GM12875 (cell line): Measurements from ENCODE around the gene C12orf75.

Experiments used
- H3K4me3 ChIP-seq: one replicate; pipeline ENCODE4 v1.5.1; 2011; ENCODE audit warnings: low read depth, low read length, control low read depth
- CTCF ChIP-seq: IDR thresholded peaks from 2 replicates; pipeline ENCODE4 v1.5.1; 2011; ENCODE audit warnings: low read depth, mild to moderate bottlenecking, control low read depth, inconsistent platforms, low read length, moderate library complexity, borderline replicate concordance; ENCODE audit not compliant: insufficient read depth

Gene C12orf75

GRCh38 chr12:105332925-105333324 lies 2.4 kb downstream of the C12orf75 start:
- H3K4me3 ChIP-seq: no peak overlapping the region
- no peak for TF ChIP-seq CTCF

- no peak for TF ChIP-seq CTCF
- no peak overlapping the region for H3K4me3 ChIP-seq
Observed at GRCh38 chr12:105334001-105334400, 3.5 kb downstream of the C12orf75 start.

GRCh38 chr12:105334582-105334981 lies 4.1 kb downstream of the C12orf75 start:
- TF ChIP-seq CTCF: no peak
- H3K4me3 ChIP-seq: no peak overlapping the region

GRCh38 chr12:105335856-105336255 lies 5.4 kb downstream of the C12orf75 start:
- no peak for TF ChIP-seq CTCF
- H3K4me3 ChIP-seq: no peak overlapping the region

GRCh38 chr12:105336411-105336810 lies 5.9 kb downstream of the C12orf75 start:
- no peak overlapping the region for H3K4me3 ChIP-seq
- no peak for TF ChIP-seq CTCF

- H3K4me3 ChIP-seq: no peak overlapping the region
- no peak for TF ChIP-seq CTCF
Observed at GRCh38 chr12:105337391-105337790, 6.9 kb downstream of the C12orf75 start.

- no peak overlapping the region for H3K4me3 ChIP-seq
- no peak for TF ChIP-seq CTCF
Observed at GRCh38 chr12:105338966-105339365, 8.5 kb downstream of the C12orf75 start.
